Transverse colon (tissue), 4 donors: ENCODE results near the gene KHDC4. TPM values are rescaled to one million over a fixed set of nuclear protein-coding genes. Genes with fewer than 3 reads are reported as not detected.
A peak's percentile ranks its signal among the peaks of the same experiment; 100 is the strongest.

Source experiments
- DNase-seq: peaks from one replicate; pipeline ENCODE4 v3.0.0-alpha.2; 2019
- H3K27ac ChIP-seq, 4 donors: fragments of 200-600 bp; sonication (generic); 2 replicates each; pipeline ENCODE4 v1.5.1; 2016 to 2018; ENCODE audit warnings: inconsistent platforms in 4 of 4
- H3K27me3 ChIP-seq: fragments of 200-600 bp; sonication (generic); 2 replicates; pipeline ENCODE4 v1.5.1; 2017; ENCODE audit warnings: inconsistent platforms
- H3K36me3 ChIP-seq, 4 donors: fragments of 200-600 bp; sonication (generic); 2 replicates each; pipeline ENCODE4 v1.5.1; 2017 to 2019; ENCODE audit warnings: inconsistent platforms in 4 of 4
- H3K4me1 ChIP-seq, 4 donors: fragments of 200-600 bp; sonication (generic); 2 replicates each; pipeline ENCODE4 v1.5.1; 2017 to 2020; ENCODE audit warnings: inconsistent platforms in 4 of 4
- H3K4me3 ChIP-seq, 4 donors: fragments of 200-600 bp; sonication (generic); 1 replicate in 1 of 4; 2 replicates in 3 of 4; pipeline versions ENCODE4 v1.5.1 to v1.6.1; 2017 to 2019; ENCODE audit warnings: inconsistent platforms in 4 of 4
- H3K9me3 ChIP-seq, 2 donors: fragments of 200-600 bp; sonication (generic); 2 replicates each; pipeline ENCODE4 v1.5.1; 2017 to 2019; ENCODE audit warnings: inconsistent platforms in 2 of 2
- EP300 ChIP-seq: sonication (generic); formaldehyde crosslinking; IDR thresholded peaks from one replicate; pipeline ENCODE4 v1.6.1; 2017; ENCODE audit warnings: antibody characterized with exemption, low read depth
- POLR2A ChIP-seq: fragments of 450-650 bp; IDR thresholded peaks from one replicate; pipeline ENCODE4 v1.6.1; 2016; ENCODE audit warnings: antibody characterized with exemption, mild to moderate bottlenecking, moderate library complexity
- POLR2AphosphoS5 ChIP-seq, 3 donors: sonication (generic); formaldehyde crosslinking; IDR thresholded peaks; one replicate each; pipeline ENCODE4 v1.6.1; 2016; ENCODE audit warnings: antibody characterized with exemption in 3 of 3
- WGBS, 2 donors: methylation state at CpG; one replicate each; pipeline ENCODE4 v1.1.5; 2018; ENCODE audit warnings: low coverage in 1 of 2; 5-methylcytosine and 5-hydroxymethylcytosine counted together
- in situ Hi-C, 4 donors: fragments of 200-750 bp; cut with MboI; loops; one replicate each; pipeline versions ENCODE4 v1.15.0 to v1.15.1; 2017; ENCODE audit warnings: low sequenced_read_pairs in 3 of 4, low pct_ligation_motif_present in 1 of 4, low pct_unique_long_range_greater_than_20kb in 1 of 4
- intact Hi-C: fragments of 100-400 bp; cut with DNase I; formaldehyde crosslinking; loops from one replicate; pipeline ENCODE4 v1.15.1; 2023; ENCODE audit warnings: low total_unique reads
- total RNA-seq, 4 donors: library from RNA; depleted of rRNA; stranded (reverse); fragments of >200 nt; gene quantifications; one replicate each; pipeline ENCODE4 v1.1.0, GENCODE V29; 2016
- TF ChIP-seq, protein P1 (sequence below), 5 experiments: fragments of 200-600 bp in 3 of 5; fragments of 450-650 bp in 2 of 5; sonication (generic) in 3 of 5; IDR thresholded peaks; 1 replicate in 2 of 5; 2 replicates in 3 of 5; pipeline ENCODE4 v1.5.1; 2016 to 2017; ENCODE audit warnings: antibody characterized with exemption in 5 of 5, inconsistent platforms in 3 of 5, mild to moderate bottlenecking in 2 of 5, moderate library complexity in 1 of 5

KHDC4 gene
- total RNA-seq, 4 donors from 2014 or later: 76.2 to 158 (median 98.7) TPM

DNA sequence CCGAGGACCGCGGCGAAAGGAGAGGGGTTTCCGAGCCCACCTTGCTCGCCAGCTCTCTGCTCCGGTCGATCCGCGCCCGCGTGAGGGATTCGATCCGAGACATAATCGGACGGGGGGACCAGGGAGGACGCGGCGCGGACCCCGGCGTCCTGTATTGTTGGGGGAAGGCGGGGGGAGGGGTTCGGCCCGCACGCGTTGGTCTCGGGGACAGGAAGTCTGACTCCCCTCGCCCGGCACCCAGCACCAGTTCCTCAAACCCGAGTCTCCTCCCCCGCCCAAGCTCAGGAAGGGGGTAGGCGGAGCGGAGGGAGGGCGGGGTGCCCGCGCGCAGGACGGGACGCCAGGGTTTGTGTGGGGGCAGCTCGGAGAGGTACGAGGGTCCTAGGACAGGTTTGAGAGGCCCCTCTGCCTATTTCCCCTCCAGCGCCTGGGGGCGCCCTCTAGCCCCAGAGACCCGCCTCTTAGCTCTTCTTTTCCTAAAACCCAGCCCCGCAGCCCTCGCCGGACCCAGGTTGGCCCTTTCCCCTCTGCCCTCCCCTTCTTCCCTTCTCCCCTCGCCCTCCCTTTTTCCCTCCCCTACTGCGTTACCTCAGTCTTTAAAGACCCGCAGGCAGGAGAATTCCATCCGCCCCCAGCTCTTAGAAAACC is 44.2 kb upstream of the KHDC4 start, which contains the start of gene ARHGEF2:
Gene ARHGEF2 (minus strand): TSS at position 223 of the 648 bp plus-strand sequence. CDS start 120 bp downstream, at position 103.
- Histone ChIP-seq H3K27ac (peak within 1 kb of the TSS; percentile 92 to 96 (median 94)), H3K4me1 (peaks cover 49 to 90% (median 72%) of the 10 kb centered on the region in 4 donors), H3K4me3 (peak within 1 kb of the TSS; percentile 70 to 75 (median 72)), H3K27me3 (no peaks in the 10 kb centered on the region), H3K36me3 (no peaks in the 10 kb centered on the region), H3K9me3 (no peaks in the 10 kb centered on the region)
- in situ Hi-C loops: no loop called here
- intact Hi-C loops: no loop called here
- 1% methylated on average over 46 of the region's 52 CpGs; no CpG with 5 or more reads in 1 of the 2 donors for WGBS, 2 donors
- DNase-seq: peak; percentile 89
- TF ChIP-seq, protein P1, sequence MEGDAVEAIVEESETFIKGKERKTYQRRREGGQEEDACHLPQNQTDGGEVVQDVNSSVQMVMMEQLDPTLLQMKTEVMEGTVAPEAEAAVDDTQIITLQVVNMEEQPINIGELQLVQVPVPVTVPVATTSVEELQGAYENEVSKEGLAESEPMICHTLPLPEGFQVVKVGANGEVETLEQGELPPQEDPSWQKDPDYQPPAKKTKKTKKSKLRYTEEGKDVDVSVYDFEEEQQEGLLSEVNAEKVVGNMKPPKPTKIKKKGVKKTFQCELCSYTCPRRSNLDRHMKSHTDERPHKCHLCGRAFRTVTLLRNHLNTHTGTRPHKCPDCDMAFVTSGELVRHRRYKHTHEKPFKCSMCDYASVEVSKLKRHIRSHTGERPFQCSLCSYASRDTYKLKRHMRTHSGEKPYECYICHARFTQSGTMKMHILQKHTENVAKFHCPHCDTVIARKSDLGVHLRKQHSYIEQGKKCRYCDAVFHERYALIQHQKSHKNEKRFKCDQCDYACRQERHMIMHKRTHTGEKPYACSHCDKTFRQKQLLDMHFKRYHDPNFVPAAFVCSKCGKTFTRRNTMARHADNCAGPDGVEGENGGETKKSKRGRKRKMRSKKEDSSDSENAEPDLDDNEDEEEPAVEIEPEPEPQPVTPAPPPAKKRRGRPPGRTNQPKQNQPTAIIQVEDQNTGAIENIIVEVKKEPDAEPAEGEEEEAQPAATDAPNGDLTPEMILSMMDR (IDR thresholded peaks at IDR 0.05): peak in 1 of 5 experiments; percentile 19
- TF ChIP-seq POLR2A (peak; percentile 64), POLR2AphosphoS5 (IDR thresholded peaks at IDR 0.05) (peak; percentile 84 to 87 (median 84)), EP300 (no peak)

DNA sequence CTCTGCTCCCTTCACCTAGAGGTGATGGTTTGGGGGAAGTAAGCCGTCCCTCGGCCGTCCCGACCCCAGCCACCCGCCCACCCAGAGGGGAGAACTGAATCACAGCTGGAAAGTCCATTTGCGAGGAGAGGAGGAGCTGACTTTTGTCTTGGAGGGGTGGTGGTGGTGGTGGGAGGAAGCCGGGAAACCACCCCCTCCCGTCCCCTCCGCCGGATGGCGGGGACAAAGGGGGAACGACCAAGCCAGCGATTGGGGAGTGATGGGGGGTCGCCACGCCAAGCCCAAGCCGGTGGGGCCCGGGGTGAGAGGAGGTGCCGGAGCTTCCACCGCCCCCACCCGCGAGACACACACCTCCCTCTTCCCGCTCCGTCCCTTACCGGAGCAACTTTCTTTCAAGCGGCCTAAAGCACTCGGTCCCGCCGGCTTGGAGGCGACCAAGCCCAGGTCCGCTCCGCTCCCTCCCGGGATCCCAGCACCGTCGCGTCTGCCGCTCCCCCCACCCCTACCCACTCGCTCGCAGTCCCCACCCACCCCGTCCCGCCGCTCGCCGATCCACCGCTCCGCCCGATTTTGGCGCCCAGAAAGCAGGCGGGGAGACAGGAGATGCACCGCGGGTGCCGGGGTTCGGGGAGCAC is 43.6 kb upstream of the KHDC4 start:
- Histone ChIP-seq H3K9me3 (no peaks in the 10 kb centered on the region), H3K27ac (peak overlapping the region; percentile 92 to 96 (median 94)), H3K36me3 (no peaks in the 10 kb centered on the region), H3K27me3 (no peaks in the 10 kb centered on the region), H3K4me3 (peak overlapping the region; percentile 70 to 75 (median 72)), H3K4me1 (peaks cover 49 to 89% (median 74%) of the 10 kb centered on the region in 4 donors)
- intact Hi-C loops: no loop called here
- TF ChIP-seq, protein P1 (IDR thresholded peaks at IDR 0.05): no peak
- TF ChIP-seq POLR2AphosphoS5 (IDR thresholded peaks at IDR 0.05) (no peak), POLR2A (no peak), EP300 (no peak)
- in situ Hi-C loops: no loop called here
- peak; percentile 51 for DNase-seq
- WGBS, 2 donors: 0% methylated on average over 8 to 39 of the region's 52 CpGs

DNA sequence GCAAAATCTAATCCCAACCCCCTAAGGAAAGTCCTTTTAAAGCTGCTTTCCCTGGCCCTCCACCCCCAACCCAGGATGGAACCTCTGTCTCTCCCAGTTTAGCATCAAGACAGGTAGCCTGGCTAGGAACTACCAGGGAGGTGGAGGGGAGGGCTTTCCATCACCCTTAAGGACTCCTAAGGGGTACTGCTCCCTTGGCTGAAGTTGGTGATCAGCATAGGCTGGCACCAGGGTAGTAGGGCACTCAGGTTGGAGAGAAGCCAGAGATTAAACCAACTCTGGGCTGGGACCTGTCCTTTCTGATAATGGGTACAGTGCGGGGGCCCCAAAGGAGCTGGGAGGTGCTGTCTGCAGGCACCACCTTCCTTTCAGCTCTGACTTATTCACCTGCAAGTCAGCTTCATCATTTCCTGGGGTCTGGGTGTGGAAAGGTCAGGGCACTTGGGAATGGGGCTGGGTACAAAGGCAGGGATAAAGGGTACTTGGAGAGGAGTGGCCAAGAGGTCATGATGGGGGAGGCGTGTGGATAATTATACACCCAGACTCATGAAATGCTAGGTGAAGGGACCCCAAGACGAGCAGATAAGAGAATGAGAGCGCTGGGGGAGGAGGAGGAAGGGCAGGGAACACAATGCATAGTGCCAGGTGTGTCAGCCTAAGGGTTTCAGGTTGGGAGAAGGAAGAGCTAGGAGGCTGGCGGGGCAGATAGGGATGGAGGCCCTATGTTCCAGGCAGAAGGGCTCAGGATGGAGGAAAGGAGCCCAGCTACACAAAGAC is 42.9 kb upstream of the KHDC4 start:
- intact Hi-C loops (no loop called here), in situ Hi-C loops (no loop called here)

More for the DNA sequence above, 42.9 kb upstream of the KHDC4 start:
- H3K4me3 ChIP-seq: peak overlapping the region; percentile 70 to 75 (median 72)
- TF ChIP-seq POLR2A: no peak
- TF ChIP-seq, protein P1 (IDR thresholded peaks at IDR 0.05): no peak
- no peak for TF ChIP-seq POLR2AphosphoS5 (IDR thresholded peaks at IDR 0.05)
- TF ChIP-seq EP300: no peak
- H3K4me1 ChIP-seq: peaks cover 49 to 88% (median 75%) of the 10 kb centered on the region in 4 donors
- H3K36me3 ChIP-seq: no peaks in the 10 kb centered on the region
- WGBS, 2 donors: 0 to 10% methylated on average over 4 to 5 of the region's 5 CpGs
- no peaks in the 10 kb centered on the region for H3K27me3 ChIP-seq
- DNase-seq: peak; percentile 26
- H3K27ac ChIP-seq: peak overlapping the region; percentile 92 to 96 (median 94)
- H3K9me3 ChIP-seq: no peaks in the 10 kb centered on the region
